ENCODE results near the gene HSD17B3. TPM values are rescaled to one million over a fixed set of nuclear protein-coding genes. Genes with fewer than 3 reads are reported as not detected.

The HSD17B3 gene
- total and polyA plus RNA-seq, 2 of the 13 experiments (the other 11 are each of a cell fraction or from before 2014, with no cell fraction given), result 0.12 TPM; not detected in 1

- ATAC-seq (no peak), DNase-seq (ENCODE audit: low spot score) (no peak), FAIRE-seq (no peak)
- in situ Hi-C loops (cut with HindIII; ENCODE audit: extremely low pct_ligation_motif_present, low pct_unique_long_range_greater_than_20kb) (no loop called here), intact Hi-C loops (cut with micrococcal nuclease; ENCODE audit: unreplicated experiment) (no loop called here)
- H3K27me3 ChIP-seq (ENCODE audit: control insufficient read depth in 1 of 2, insufficient read depth in 2 of 2, low read length in 2 of 2), result no peaks in the 10 kb centered on the region
- TF ChIP-seq ZNF710 (CRISPR knock-in tag; IDR thresholded peaks at IDR 0.05; ENCODE audit: borderline replicate concordance) (no peak), ZSCAN20 (CRISPR knock-in tag; IDR thresholded peaks at IDR 0.05; ENCODE audit: borderline replicate concordance) (no peak), ZNF317 (CRISPR knock-in tag; IDR thresholded peaks at IDR 0.05) (no peak), PRPF4 (IDR thresholded peaks at IDR 0.05; ENCODE audit: low read depth, low read length, poor library complexity, severe bottlenecking) (no peak), KDM3A (CRISPR knock-in tag; IDR thresholded peaks at IDR 0.05; ENCODE audit: low read depth) (no peak), RXRB (CRISPR knock-in tag; IDR thresholded peaks at IDR 0.05; ENCODE audit: borderline replicate concordance) (no peak)
- no peak overlapping the region for H3K4me2 ChIP-seq (ENCODE audit: low read depth, low read length)
- peaks cover 22% of the 10 kb centered on the region for H3K4me1 ChIP-seq (ENCODE audit: insufficient read depth, low read length)
- no peak overlapping the region for H2AFZ ChIP-seq (ENCODE audit: low read length)
- ChIA-PET CTCF (ENCODE audit: low intra/inter-chr PET ratio, low total read pairs) (no interaction called here), POLR2A (no interaction called here)
- no TSS peak for BruUV-seq (replicated peaks)
- no peak overlapping the region for H3K4me3 ChIP-seq (replicated peaks in 1 of 3; ENCODE audit: insufficient read depth in 1 of 3, low read depth in 2 of 3, low read length in 3 of 3)
- no peaks in the 10 kb centered on the region for H3K36me3 ChIP-seq (replicated peaks in 1 of 2; ENCODE audit: control insufficient read depth in 1 of 2, insufficient read depth in 2 of 2, low read length in 2 of 2)
- WGBS (ENCODE audit: low lambda C conversion rate), result 49% methylated on average over 6 of the region's 6 CpGs
- no peak overlapping the region for H3K27ac ChIP-seq (ENCODE audit: extremely low read length, insufficient read depth, low read length)
- no peaks in the 10 kb centered on the region for H3K79me2 ChIP-seq (ENCODE audit: insufficient read depth, low read length)
- no peaks in the 10 kb centered on the region for H4K20me1 ChIP-seq (ENCODE audit: insufficient read depth, low read length)
- H3K9me3 ChIP-seq (ENCODE audit: low read length), result no peaks in the 10 kb centered on the region
- no peak overlapping the region for H3K9ac ChIP-seq (ENCODE audit: insufficient read depth, low read depth, low read length)
These were observed 52.2 kb downstream of the HSD17B3 start for GRCh38 chr9:96249746-96250145.

GRCh38 chr9:96246267-96246671, 55.7 kb downstream of the HSD17B3 start:
- intact Hi-C loops (cut with micrococcal nuclease; ENCODE audit: unreplicated experiment), result no loop called here
- peak; percentile 63 for DNase-seq (ENCODE audit: low spot score)
- FAIRE-seq, result peak; percentile 72
- CTCF ChIA-PET (ENCODE audit: low intra/inter-chr PET ratio, low total read pairs), result no interaction called here
- Histone ChIP-seq H4K20me1 (ENCODE audit: insufficient read depth, low read length) (no peaks in the 10 kb centered on the region), H3K4me3 (replicated peaks in 1 of 3; ENCODE audit: insufficient read depth in 1 of 3, low read depth in 2 of 3, low read length in 3 of 3) (peak overlapping the region in 1 of 3 experiments; percentile 19; a peak in 2 of 6 replicates), H3K9me3 (ENCODE audit: low read length) (no peaks in the 10 kb centered on the region), H3K27ac (ENCODE audit: extremely low read length, insufficient read depth, low read length) (peak overlapping the region; percentile 18), H3K4me1 (ENCODE audit: insufficient read depth, low read length) (peaks cover 34% of the 10 kb centered on the region), H3K4me2 (ENCODE audit: low read depth, low read length) (peak overlapping the region; percentile 49), H3K9ac (ENCODE audit: insufficient read depth, low read depth, low read length) (no peak overlapping the region), H2AFZ (ENCODE audit: low read length) (peak overlapping the region; percentile 18), H3K27me3 (ENCODE audit: control insufficient read depth in 1 of 2, insufficient read depth in 2 of 2, low read length in 2 of 2) (no peaks in the 10 kb centered on the region; a peak in 1 of 5 replicates), H3K79me2 (ENCODE audit: insufficient read depth, low read length) (no peaks in the 10 kb centered on the region), H3K36me3 (replicated peaks in 1 of 2; ENCODE audit: control insufficient read depth in 1 of 2, insufficient read depth in 2 of 2, low read length in 2 of 2) (no peaks in the 10 kb centered on the region)
- POLR2A ChIA-PET, result no interaction called here
- peak; percentile 80 for ATAC-seq
- BruUV-seq (replicated peaks), result no TSS peak
- in situ Hi-C loops (cut with HindIII; ENCODE audit: extremely low pct_ligation_motif_present, low pct_unique_long_range_greater_than_20kb), result no loop called here
- WGBS (ENCODE audit: low lambda C conversion rate), result 15% methylated on average over 8 of the region's 8 CpGs
- TF ChIP-seq PHF21A (CRISPR knock-in tag; IDR thresholded peaks at IDR 0.05) (peak; percentile 52; the same call in 1 of the 2 replicates), ZNF652 (CRISPR knock-in tag; IDR thresholded peaks at IDR 0.05; ENCODE audit: borderline replicate concordance, low read depth) (no peak), WIZ (CRISPR knock-in tag; IDR thresholded peaks at IDR 0.05) (peak; percentile 82; the same call in 1 of the 2 replicates), ZNF275 (CRISPR knock-in tag; IDR thresholded peaks at IDR 0.05; ENCODE audit: borderline replicate concordance) (no peak), CAMTA2 (CRISPR knock-in tag; IDR thresholded peaks at IDR 0.05; ENCODE audit: borderline replicate concordance) (no peak), REXO4 (CRISPR knock-in tag; IDR thresholded peaks at IDR 0.05; ENCODE audit: borderline replicate concordance) (no peak), PHF5A (CRISPR knock-in tag; IDR thresholded peaks at IDR 0.05; ENCODE audit: low read depth, unreplicated experiment) (no peak), ZFY (CRISPR knock-in tag; IDR thresholded peaks at IDR 0.05) (peak; percentile 51)

All from HepG2 (cell line).